ENCODE results near the gene SPAAR.
"Not testable (repeated sequence)": the region's sequence is repeated elsewhere in the genome, so short reads cannot be mapped to it uniquely, and the experiment has no call there.

Gene SPAAR

GRCh38 chr9:35933550-35934067 lies 24.3 kb downstream of the SPAAR start:
- H3K4me3 ChIP-seq (ENCODE audit: low read depth in 1 of 5, low read length in 5 of 5): no peak overlapping the region
- H3K9me3 ChIP-seq (ENCODE audit: control insufficient read depth in 5 of 5, low read length in 5 of 5): no peaks in the 10 kb centered on the region
- no peak overlapping the region for H3K9ac ChIP-seq (ENCODE audit: low read length in 5 of 5)
- H3K36me3 ChIP-seq (ENCODE audit: control insufficient read depth in 5 of 5, insufficient read depth in 5 of 5, low read length in 5 of 5): no peaks in the 10 kb centered on the region
- H3K27ac ChIP-seq (ENCODE audit: low read depth, low read length): no peak overlapping the region
- peaks cover 0 to 9% (median 3%) of the 10 kb centered on the region in 5 donors for H3K4me1 ChIP-seq (ENCODE audit: control insufficient read depth in 5 of 5, insufficient read depth in 5 of 5, low read length in 5 of 5)
- H3K27me3 ChIP-seq (ENCODE audit: control insufficient read depth in 5 of 5, insufficient read depth in 4 of 5, low read length in 5 of 5): no peaks in the 10 kb centered on the region

- H3K9me3 ChIP-seq (ENCODE audit: control insufficient read depth in 5 of 5, low read length in 5 of 5); H3K4me1 ChIP-seq (ENCODE audit: control insufficient read depth in 5 of 5, insufficient read depth in 5 of 5, low read length in 5 of 5); H3K27ac ChIP-seq (ENCODE audit: low read depth, low read length); H3K4me3 ChIP-seq (ENCODE audit: low read depth in 1 of 5, low read length in 5 of 5); H3K36me3 ChIP-seq (ENCODE audit: control insufficient read depth in 5 of 5, insufficient read depth in 5 of 5, low read length in 5 of 5); H3K27me3 ChIP-seq (ENCODE audit: control insufficient read depth in 5 of 5, insufficient read depth in 4 of 5, low read length in 5 of 5); H3K9ac ChIP-seq (ENCODE audit: low read length in 5 of 5): not testable (repeated sequence)
Measured at GRCh38 chr9:35934069-35934468, 24.8 kb downstream of the SPAAR start.

- no peaks in the 10 kb centered on the region for H3K36me3 ChIP-seq (ENCODE audit: control insufficient read depth in 5 of 5, insufficient read depth in 5 of 5, low read length in 5 of 5)
- no peak overlapping the region for H3K4me3 ChIP-seq (ENCODE audit: low read depth in 1 of 5, low read length in 5 of 5)
- no peaks in the 10 kb centered on the region for H3K27me3 ChIP-seq (ENCODE audit: control insufficient read depth in 5 of 5, insufficient read depth in 4 of 5, low read length in 5 of 5)
- H3K9ac ChIP-seq (ENCODE audit: low read length in 5 of 5): no peak overlapping the region
- H3K27ac ChIP-seq (ENCODE audit: low read depth, low read length): no peak overlapping the region
- peaks cover 0 to 3% (median 0%) of the 10 kb centered on the region in 5 donors for H3K4me1 ChIP-seq (ENCODE audit: control insufficient read depth in 5 of 5, insufficient read depth in 5 of 5, low read length in 5 of 5)
- H3K9me3 ChIP-seq (ENCODE audit: control insufficient read depth in 5 of 5, low read length in 5 of 5): no peaks in the 10 kb centered on the region
Measured at GRCh38 chr9:35935261-35935660, 26.0 kb downstream of the SPAAR start.

- Histone ChIP-seq H3K4me1 (ENCODE audit: control insufficient read depth in 5 of 5, insufficient read depth in 5 of 5, low read length in 5 of 5) (peaks cover 0 to 10% (median 0%) of the 10 kb centered on the region in 5 donors), H3K27me3 (ENCODE audit: control insufficient read depth in 5 of 5, insufficient read depth in 4 of 5, low read length in 5 of 5) (no peaks in the 10 kb centered on the region), H3K27ac (ENCODE audit: low read depth, low read length) (no peak overlapping the region), H3K4me3 (ENCODE audit: low read depth in 1 of 5, low read length in 5 of 5) (no peak overlapping the region), H3K9ac (ENCODE audit: low read length in 5 of 5) (no peak overlapping the region), H3K9me3 (ENCODE audit: control insufficient read depth in 5 of 5, low read length in 5 of 5) (no peaks in the 10 kb centered on the region), H3K36me3 (ENCODE audit: control insufficient read depth in 5 of 5, insufficient read depth in 5 of 5, low read length in 5 of 5) (no peaks in the 10 kb centered on the region)
Measured at GRCh38 chr9:35935755-35936509, 26.6 kb downstream of the SPAAR start.

GRCh38 chr9:35937227-35937626 lies 27.9 kb downstream of the SPAAR start:
- no peak overlapping the region for H3K9ac ChIP-seq (ENCODE audit: low read length in 5 of 5)
- no peaks in the 10 kb centered on the region for H3K27me3 ChIP-seq (ENCODE audit: control insufficient read depth in 5 of 5, insufficient read depth in 4 of 5, low read length in 5 of 5)
- no peak overlapping the region for H3K4me3 ChIP-seq (ENCODE audit: low read depth in 1 of 5, low read length in 5 of 5)
- H3K36me3 ChIP-seq (ENCODE audit: control insufficient read depth in 5 of 5, insufficient read depth in 5 of 5, low read length in 5 of 5): no peaks in the 10 kb centered on the region
- no peak overlapping the region for H3K27ac ChIP-seq (ENCODE audit: low read depth, low read length)
- H3K9me3 ChIP-seq (ENCODE audit: control insufficient read depth in 5 of 5, low read length in 5 of 5): no peaks in the 10 kb centered on the region
- peaks cover 0 to 12% (median 0%) of the 10 kb centered on the region in 5 donors for H3K4me1 ChIP-seq (ENCODE audit: control insufficient read depth in 5 of 5, insufficient read depth in 5 of 5, low read length in 5 of 5)

- Histone ChIP-seq H3K9me3 (ENCODE audit: control insufficient read depth in 5 of 5, low read length in 5 of 5) (no peaks in the 10 kb centered on the region), H3K4me1 (ENCODE audit: control insufficient read depth in 5 of 5, insufficient read depth in 5 of 5, low read length in 5 of 5) (peaks cover 0 to 15% (median 0%) of the 10 kb centered on the region in 5 donors), H3K9ac (ENCODE audit: low read length in 5 of 5) (no peak overlapping the region), H3K4me3 (ENCODE audit: low read depth in 1 of 5, low read length in 5 of 5) (no peak overlapping the region), H3K27ac (ENCODE audit: low read depth, low read length) (no peak overlapping the region), H3K27me3 (ENCODE audit: control insufficient read depth in 5 of 5, insufficient read depth in 4 of 5, low read length in 5 of 5) (no peaks in the 10 kb centered on the region), H3K36me3 (ENCODE audit: control insufficient read depth in 5 of 5, insufficient read depth in 5 of 5, low read length in 5 of 5) (no peaks in the 10 kb centered on the region)
Measured at GRCh38 chr9:35938474-35939356, 29.4 kb downstream of the SPAAR start.

GRCh38 chr9:35939679-35940250 lies 30.5 kb downstream of the SPAAR start:
- Histone ChIP-seq H3K36me3 (ENCODE audit: control insufficient read depth in 5 of 5, insufficient read depth in 5 of 5, low read length in 5 of 5) (no peaks in the 10 kb centered on the region), H3K4me3 (ENCODE audit: low read depth in 1 of 5, low read length in 5 of 5) (no peak overlapping the region), H3K27me3 (ENCODE audit: control insufficient read depth in 5 of 5, insufficient read depth in 4 of 5, low read length in 5 of 5) (no peaks in the 10 kb centered on the region), H3K9ac (ENCODE audit: low read length in 5 of 5) (no peak overlapping the region), H3K27ac (ENCODE audit: low read depth, low read length) (no peak overlapping the region), H3K4me1 (ENCODE audit: control insufficient read depth in 5 of 5, insufficient read depth in 5 of 5, low read length in 5 of 5) (peaks cover 0 to 26% (median 3%) of the 10 kb centered on the region in 5 donors), H3K9me3 (ENCODE audit: control insufficient read depth in 5 of 5, low read length in 5 of 5) (no peaks in the 10 kb centered on the region)

- Histone ChIP-seq H3K27ac (ENCODE audit: low read depth, low read length) (peak overlapping the region; percentile 9), H3K27me3 (ENCODE audit: control insufficient read depth in 5 of 5, insufficient read depth in 4 of 5, low read length in 5 of 5) (no peaks in the 10 kb centered on the region), H3K36me3 (ENCODE audit: control insufficient read depth in 5 of 5, insufficient read depth in 5 of 5, low read length in 5 of 5) (no peaks in the 10 kb centered on the region), H3K9ac (ENCODE audit: low read length in 5 of 5) (no peak overlapping the region), H3K9me3 (ENCODE audit: control insufficient read depth in 5 of 5, low read length in 5 of 5) (no peaks in the 10 kb centered on the region), H3K4me3 (ENCODE audit: low read depth in 1 of 5, low read length in 5 of 5) (no peak overlapping the region), H3K4me1 (ENCODE audit: control insufficient read depth in 5 of 5, insufficient read depth in 5 of 5, low read length in 5 of 5) (peaks cover 2 to 35% (median 13%) of the 10 kb centered on the region in 5 donors)
Measured at GRCh38 chr9:35940458-35941407, 31.4 kb downstream of the SPAAR start.

GRCh38 chr9:35942286-35942685 lies 33.0 kb downstream of the SPAAR start:
- no peak overlapping the region for H3K9ac ChIP-seq (ENCODE audit: low read length in 5 of 5)
- no peaks in the 10 kb centered on the region for H3K9me3 ChIP-seq (ENCODE audit: control insufficient read depth in 5 of 5, low read length in 5 of 5)
- no peak overlapping the region for H3K27ac ChIP-seq (ENCODE audit: low read depth, low read length)
- no peak overlapping the region for H3K4me3 ChIP-seq (ENCODE audit: low read depth in 1 of 5, low read length in 5 of 5)
- no peaks in the 10 kb centered on the region for H3K27me3 ChIP-seq (ENCODE audit: control insufficient read depth in 5 of 5, insufficient read depth in 4 of 5, low read length in 5 of 5)
- no peaks in the 10 kb centered on the region for H3K36me3 ChIP-seq (ENCODE audit: control insufficient read depth in 5 of 5, insufficient read depth in 5 of 5, low read length in 5 of 5)
- peaks cover 2 to 39% (median 16%) of the 10 kb centered on the region in 5 donors for H3K4me1 ChIP-seq (ENCODE audit: control insufficient read depth in 5 of 5, insufficient read depth in 5 of 5, low read length in 5 of 5)

Data from subcutaneous abdominal adipose tissue (tissue), 5 donors.